GM18519 (cell line): ENCODE measurements around the gene CFAP77.

Source experiments
- ATAC-seq: cut with Tn5 transposase; IDR thresholded peaks from one replicate; pipeline ENCODE4 v1.9.1; 2021; ENCODE audit warnings: mild to moderate bottlenecking, moderate library complexity; ENCODE audit not compliant: unreplicated experiment, low FRiP score

CFAP77 gene

GRCh38 chr9:132622159-132622558, 212.1 kb downstream of the CFAP77 start:
- ATAC-seq: no peak
